Measurements from ENCODE around the gene RGS3.

The RGS3 gene

GRCh38 chr9:113590991-113591898 is 127.7 kb downstream of the RGS3 start:
- peak; percentile 57 for DNase-seq

- no peak for DNase-seq
Measured at GRCh38 chr9:113591899-113592625, 128.5 kb downstream of the RGS3 start.

- DNase-seq: no peak
Measured at GRCh38 chr9:113592876-113593575, 129.5 kb downstream of the RGS3 start.

- no peak for DNase-seq
Measured at GRCh38 chr9:113593682-113594281, 130.3 kb downstream of the RGS3 start.

- no peak for DNase-seq
Measured at GRCh38 chr9:113594484-113595299, 131.2 kb downstream of the RGS3 start.

GRCh38 chr9:113596616-113597320 is 133.2 kb downstream of the RGS3 start:
- no peak for DNase-seq

- DNase-seq: no peak
Measured at GRCh38 chr9:113597390-113598241, 134.1 kb downstream of the RGS3 start.

GRCh38 chr9:113598451-113598850 is 134.9 kb downstream of the RGS3 start:
- DNase-seq: no peak

- no peak for DNase-seq
Measured at GRCh38 chr9:113598883-113599282, 135.4 kb downstream of the RGS3 start.

GRCh38 chr9:113599646-113600022 is 136.1 kb downstream of the RGS3 start:
- DNase-seq: no peak

GRCh38 chr9:113600023-113600823 is 136.7 kb downstream of the RGS3 start:
- no peak for DNase-seq

GRCh38 chr9:113600871-113601614 is 137.5 kb downstream of the RGS3 start:
- no peak for DNase-seq

- no peak for DNase-seq
Measured at GRCh38 chr9:113601656-113602055, 138.1 kb downstream of the RGS3 start.

GRCh38 chr9:113602126-113603047 is 138.9 kb downstream of the RGS3 start:
- DNase-seq: no peak

GRCh38 chr9:113603048-113603375 is 139.5 kb downstream of the RGS3 start:
- no peak for DNase-seq

- no peak for DNase-seq
Measured at GRCh38 chr9:113603773-113604172, 140.2 kb downstream of the RGS3 start.

GRCh38 chr9:113604393-113604792 is 140.9 kb downstream of the RGS3 start:
- no peak for DNase-seq

GRCh38 chr9:113606510-113606909 is 143.0 kb downstream of the RGS3 start:
- DNase-seq: no peak

Data from CD4-positive, alpha-beta T cell treated with Interleukin-10 for 1 hour (primary cell).